IMR-90 (cell line): ENCODE results near the gene FTO.

Experiments
- CTCF ChIP-seq: conservative IDR thresholded peaks from 2 replicates; pipeline ENCODE4 v1.5.1; 2012; ENCODE audit warnings: mild to moderate bottlenecking, low read depth, low read length, improper control_type of control experiment
- POLR2A ChIP-seq: IDR thresholded peaks from 2 replicates; pipeline ENCODE4 v1.6.1; 2012; ENCODE audit warnings: mild to moderate bottlenecking, low read depth, low read length
- RFX5 ChIP-seq: IDR thresholded peaks from 2 replicates; pipeline ENCODE4 v1.8.0; 2012; ENCODE audit warnings: low read depth, mild to moderate bottlenecking, low read length, moderate library complexity

- TF ChIP-seq RFX5: no peak
- no peak for TF ChIP-seq POLR2A
- no peak for TF ChIP-seq CTCF
Observed at GRCh38 chr16:54031107-54031760, 327.3 kb downstream of the FTO start.
